K562 (cell line): ENCODE data around the gene TTC38. TPM values are rescaled to one million over a fixed set of nuclear protein-coding genes. Genes with fewer than 3 reads are reported as not detected.

Experiments
- ATAC-seq: fragments of 200-7000 bp; cut with Tn5 transposase; 3 replicates; pipeline ENCODE4 v1.9.1; 2020; ENCODE audit warnings: moderate library complexity
- BruUV-seq: library from RNA; stranded (reverse); fragments of 400-500 nt; replicated peaks from 2 replicates; lab custom pipeline; 2021; lab: Mats Ljungman, UMichigan
- CTCF ChIA-PET: fragments of 300-600 bp; formaldehyde crosslinking; extraction: SDS; loops from one replicate; lab custom pipeline; 2021; ENCODE audit warnings: low intra/inter-chr PET ratio; lab: Yijun Ruan, JAX
- POLR2A ChIA-PET: fragments of 300-600, 350-650 bp; sonication (Branson Sonifier 250); formaldehyde crosslinking; extraction: SDS; loops from one replicate; lab custom pipeline; 2021; ENCODE audit warnings: antibody characterized with exemption, inconsistent platforms; lab: Yijun Ruan, JAX
- DNase-seq, 4 experiments: peaks; one replicate each; pipeline versions ENCODE4 v3.0.0 to v3.0.0-alpha.2; 2011 to 2018; ENCODE audit warnings: low spot score in 3 of 4, mixed read lengths in 3 of 4; ENCODE audit errors: extremely low read depth in 1 of 4
- FAIRE-seq: peaks from 2 replicates; lab custom pipeline; 2011; peaks lifted over from hg19 to GRCh38; lab: Jason Lieb, UNC
- H2AFZ ChIP-seq: 2 replicates; pipeline ENCODE4 v1.6.0; 2011; ENCODE audit warnings: low read depth, low read length, control low read depth, inconsistent platforms
- H3K27ac ChIP-seq: fragments of 200-600 bp; 3 replicates; pipeline ENCODE4 v1.8.0; 2011; ENCODE audit warnings: low read depth, mild to moderate bottlenecking, control low read depth, inconsistent platforms, low read length, moderate library complexity, mixed read lengths; ENCODE audit errors: extremely low read depth
- H3K27me3 ChIP-seq, 2 experiments: fragments of 300-600 bp in 1 of 2; 2 replicates in 1 of 2; 3 replicates in 1 of 2; pipeline versions ENCODE4 v1.6.0 to v1.8.0; 2011; ENCODE audit warnings: inconsistent platforms in 2 of 2, low read length in 2 of 2, mild to moderate bottlenecking in 1 of 2, mixed read lengths in 1 of 2, moderate library complexity in 1 of 2; ENCODE audit not compliant: control insufficient read depth in 2 of 2, insufficient read depth in 2 of 2
- H3K36me3 ChIP-seq: fragments of 300-600 bp; 3 replicates; pipeline ENCODE4 v1.8.0; 2011; ENCODE audit warnings: mild to moderate bottlenecking, low read length, inconsistent platforms; ENCODE audit not compliant: control insufficient read depth, insufficient read depth
- H3K4me1 ChIP-seq, 2 experiments: fragments of 200-600 bp in 1 of 2; replicated peaks in 1 of 2; 2 replicates in 1 of 2; 3 replicates in 1 of 2; pipeline versions ENCODE4 v1.5.1 to v1.8.0; 2011; ENCODE audit warnings: inconsistent platforms in 2 of 2, low read length in 2 of 2, mild to moderate bottlenecking in 1 of 2, mixed read lengths in 1 of 2, moderate library complexity in 1 of 2; ENCODE audit not compliant: control insufficient read depth in 2 of 2, insufficient read depth in 2 of 2
- H3K4me2 ChIP-seq: 2 replicates; pipeline ENCODE4 v1.6.1; 2011; ENCODE audit warnings: low read length, control low read depth, inconsistent platforms, mixed read lengths; ENCODE audit not compliant: insufficient read depth
- H3K4me3 ChIP-seq: fragments of 200-600 bp; sonication (generic), shearing (Covaris generic); 2 replicates; pipeline ENCODE4 v1.5.1; 2016; ENCODE audit warnings: control low read depth, inconsistent platforms
- H3K79me2 ChIP-seq: fragments of 200-600 bp; 3 replicates; pipeline ENCODE4 v1.8.0; 2011; ENCODE audit warnings: low read length, inconsistent platforms; ENCODE audit not compliant: control insufficient read depth, insufficient read depth
- H3K9ac ChIP-seq, 2 experiments: 2 replicates each; pipeline versions ENCODE4 v1.6.0 to v1.6.1; 2011; ENCODE audit warnings: low read depth in 2 of 2, low read length in 2 of 2, control low read depth in 1 of 2, inconsistent platforms in 1 of 2, mild to moderate bottlenecking in 1 of 2, mixed read lengths in 1 of 2; ENCODE audit not compliant: insufficient read depth in 1 of 2
- H3K9me1 ChIP-seq: one replicate; pipeline ENCODE4 v1.6.0; 2011; ENCODE audit warnings: inconsistent platforms, mild to moderate bottlenecking, low read length, moderate library complexity; ENCODE audit not compliant: control insufficient read depth, insufficient read depth
- H3K9me3 ChIP-seq: replicated peaks from 2 replicates; pipeline ENCODE4 v1.5.1; 2011; ENCODE audit warnings: low read depth, low read length, inconsistent platforms; ENCODE audit not compliant: control insufficient read depth, insufficient read depth
- H4K20me1 ChIP-seq: replicated peaks from 2 replicates; pipeline ENCODE4 v1.6.1; 2011; ENCODE audit warnings: low read length, inconsistent platforms, mixed read lengths; ENCODE audit not compliant: control insufficient read depth, insufficient read depth
- CTCF ChIP-seq, 3 experiments: IDR thresholded peaks in 2 of 3; conservative IDR thresholded peaks in 1 of 3; 2 replicates each; pipeline ENCODE4 v1.5.1; 2011 to 2012; ENCODE audit warnings: low read length in 3 of 3, mild to moderate bottlenecking in 3 of 3, control low read depth in 2 of 3, improper control_type of control experiment in 1 of 3, inconsistent platforms in 1 of 3, low read depth in 1 of 3, mixed read lengths in 1 of 3, moderate library complexity in 1 of 3; ENCODE audit not compliant: insufficient read depth in 2 of 3
- HDAC1 ChIP-seq, 2 experiments: fragments of 450-650 bp; IDR thresholded peaks; 2 replicates each; pipeline ENCODE4 v1.6.1; 2016 to 2017; ENCODE audit warnings: inconsistent platforms in 1 of 2, mild to moderate bottlenecking in 1 of 2, moderate library complexity in 1 of 2
- NR3C1 ChIP-seq: sonication (generic); formaldehyde crosslinking; IDR thresholded peaks from 2 replicates; pipeline ENCODE4 v1.8.1; 2022; ENCODE audit warnings: missing genetic modification reagents
- PKNOX1 ChIP-seq: fragments of 450-650 bp; IDR thresholded peaks from 2 replicates; pipeline ENCODE4 v1.6.1; 2016
- POLR2G ChIP-seq: fragments of 200-400 bp; formaldehyde crosslinking; IDR thresholded peaks from 2 replicates; pipeline ENCODE4 v1.6.1; 2017; ENCODE audit warnings: low read depth, mild to moderate bottlenecking, antibody characterized with exemption, low read length, moderate library complexity
- VEZF1 ChIP-seq: fragments of 200-800 bp; sonication (Bioruptor generic); IDR thresholded peaks from 2 replicates; pipeline ENCODE4 v1.6.1; 2017; ENCODE audit warnings: missing genetic modification characterization, missing compliant biosample characterization
- ZNF121 ChIP-seq: sonication (generic); formaldehyde crosslinking; conservative IDR thresholded peaks from 2 replicates; pipeline ENCODE4 v1.8.0; 2022; ENCODE audit warnings: missing genetic modification reagents
- ZNF778 ChIP-seq: fragments of 450-650 bp; formaldehyde crosslinking; IDR thresholded peaks from 2 replicates; pipeline ENCODE4 v1.4.0; 2020; ENCODE audit warnings: mild to moderate bottlenecking, moderate library complexity
- WGBS: fragments of 100-300 bp; shearing (Covaris generic); methylation state at CpG from one replicate; pipeline ENCODE4 v1.1.6; 2016; ENCODE audit warnings: low coverage, mixed read lengths; ENCODE audit not compliant: insufficient coverage; ENCODE audit errors: missing lambda C conversion rate; 5-methylcytosine and 5-hydroxymethylcytosine counted together
- in situ Hi-C: fragments of 300-500 bp; cut with MboI; formaldehyde crosslinking; loops from 4 replicates; pipeline ENCODE4 v1.15.0; 2018; ENCODE audit warnings: inconsistent platforms, mixed read lengths
- intact Hi-C: fragments of 100-400 bp; cut with micrococcal nuclease; formaldehyde crosslinking; loops from 2 replicates; pipeline ENCODE4 v1.14.2; 2022
- polyA plus RNA-seq, 8 experiments: library from polyadenylated mRNA; depleted of rRNA in 4 of 8; stranded (reverse) in 5 of 8; unstranded in 3 of 8; fragments of >200 nt; fragmentation: Nextera tagmentation in 2 of 8; fragmentation: Illumina TruSeq in 1 of 8; extraction: Ambion mirVana in 2 of 8; extraction: Trizol in 1 of 8; gene quantifications; 2 replicates each; pipeline versions ENCODE4 v1.2.1 to v1.2.3, GENCODE V29; 2011 to 2014; ENCODE audit warnings: inconsistent platforms in 1 of 8, missing spikeins in 1 of 8
- total RNA-seq, 7 experiments: library from RNA; depleted of rRNA in 6 of 7; stranded (reverse); fragments of >200 nt in 6 of 7; fragmentation: Illumina TruSeq in 2 of 7; extraction: Trizol in 2 of 7; gene quantifications; 2 replicates each; pipeline versions ENCODE4 v1.2.1 to v1.2.3, GENCODE V29; 2011 to 2021; ENCODE audit warnings: low replicate concordance in 1 of 7

Gene TTC38
- total and polyA plus RNA-seq, 9 of the 15 experiments (the other 6 are each of a cell fraction or from before 2014, with no cell fraction given) = 0.84 to 28.4 (median 18.1) TPM

- ChIA-PET CTCF (no interaction called here), POLR2A (interaction anchor here (0.7 to 0.8 kb wide), 2 partner anchors 10 to 20 kb away, joined by 3 to 4 read pairs; no protein-coding TSS in a partner anchor)
- intact Hi-C loops = no loop called here
- DNase-seq (no peak), ATAC-seq (no peak), FAIRE-seq (no peak)
- H3K79me2 ChIP-seq = no peaks in the 10 kb centered on the region
- H3K9me3 ChIP-seq = no peaks in the 10 kb centered on the region
- no peaks in the 10 kb centered on the region for H3K27me3 ChIP-seq
- H3K9me1 ChIP-seq = no peaks in the 10 kb centered on the region
- H3K36me3 ChIP-seq = peaks cover 38% of the 10 kb centered on the region
- in situ Hi-C loops = no loop called here
- WGBS = 86% methylated on average over 20 of the region's 24 CpGs
- no peaks in the 10 kb centered on the region for H4K20me1 ChIP-seq
- no TSS peak for BruUV-seq
- no peak overlapping the region; a peak in 1 of 4 replicates for H3K9ac ChIP-seq
- H2AFZ ChIP-seq = no peak overlapping the region
- TF ChIP-seq NR3C1 (CRISPR knock-in tag) (no peak), POLR2G (peak; percentile 53), HDAC1 (IDR thresholded peaks at IDR 0.05) (no peak), ZNF121 (CRISPR knock-in tag) (no peak), CTCF (IDR thresholded peaks at IDR 0.05 in 2 of 3, conservative IDR thresholded peaks at IDR 0.05 in 1 of 3; ENCODE audit: insufficient read depth in 2 of 3, low read depth in 1 of 3, low read length in 3 of 3) (no peak), PKNOX1 (no peak), ZNF778 (no peak), VEZF1 (CRISPR knock-in tag) (no peak)
- H3K4me3 ChIP-seq = no peak overlapping the region
- H3K4me2 ChIP-seq = no peak overlapping the region
- H3K4me1 ChIP-seq = peaks cover 0 to 19% of the 10 kb centered on the region in 2 experiments; a peak in 1 of 5 replicates
- H3K27ac ChIP-seq = no peak overlapping the region
Observed at GRCh38 chr22:46287873-46288751, 20.3 kb downstream of the TTC38 start.
